OCI-M2 (cell line): ENCODE measurements around the gene CD5L.

Experiments used
- DNase-seq: peaks from one replicate; lab custom pipeline; 2025; ENCODE audit not compliant: unreplicated experiment; lab: John Stamatoyannopoulos, UW

The CD5L gene

DNA sequence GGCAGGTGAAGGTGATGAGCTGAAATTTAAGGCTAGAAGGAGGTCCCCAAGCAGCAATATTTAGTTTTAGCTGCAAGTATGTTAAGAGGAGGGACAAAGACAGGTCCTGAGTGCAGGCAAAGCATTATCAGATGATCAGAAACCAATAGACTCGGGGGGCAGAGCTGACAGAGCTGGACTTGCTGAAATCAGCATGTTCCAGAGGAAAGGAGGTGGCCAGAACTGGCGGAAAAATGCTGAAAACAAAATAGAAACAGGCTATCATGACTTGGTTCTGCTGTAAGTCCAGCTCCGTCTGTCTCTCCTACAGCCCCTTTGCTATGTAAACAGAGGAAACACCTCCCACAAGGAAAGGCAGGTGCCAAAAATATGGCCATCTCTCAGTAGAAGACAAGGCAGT lies at the start of gene CD5L:
CD5L (minus strand) TSS at position 101 of the 400 bp plus-strand sequence. CDS start 107 bp downstream, outside the sequence.
- no peak for DNase-seq

DNA sequence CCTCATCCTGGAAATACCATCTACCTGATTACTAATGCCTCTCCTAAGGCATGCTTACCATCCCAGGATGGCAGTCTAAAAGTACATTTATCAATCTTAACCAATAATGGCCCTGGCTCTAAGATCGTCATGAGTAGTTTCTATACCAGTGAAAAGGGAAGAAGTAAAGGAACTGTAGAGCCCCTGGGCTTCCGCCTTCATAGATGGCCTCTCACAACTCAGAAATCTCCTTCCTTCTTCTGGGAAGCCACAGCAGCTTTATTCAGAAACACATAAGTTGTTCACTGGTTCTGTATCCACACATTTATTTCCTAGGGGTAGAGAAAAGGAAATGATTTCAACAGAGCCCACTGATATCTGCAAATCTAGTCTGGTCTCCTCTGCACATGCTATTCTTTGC lies 41.0 kb upstream of the CD5L start:
- no peak for DNase-seq

DNA sequence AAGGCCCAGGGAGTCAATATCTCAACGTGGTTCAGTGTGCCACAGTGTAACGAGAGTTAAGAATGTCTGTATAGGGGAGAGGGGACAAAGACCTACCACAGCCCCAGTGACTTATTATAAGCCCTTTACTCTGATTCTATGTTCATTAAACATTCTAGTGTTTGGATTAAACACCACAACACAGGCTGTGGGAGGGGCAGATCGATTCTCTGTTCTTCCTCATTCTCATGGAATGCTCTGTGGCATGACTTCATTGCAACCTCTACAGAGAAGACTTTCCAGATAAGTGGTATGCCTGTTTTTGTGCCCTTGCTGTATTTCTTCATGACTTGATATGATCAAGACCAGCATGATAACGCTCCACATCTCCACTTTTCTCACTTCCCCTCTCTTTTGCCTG lies 39.0 kb upstream of the CD5L start:
- no peak for DNase-seq

DNA sequence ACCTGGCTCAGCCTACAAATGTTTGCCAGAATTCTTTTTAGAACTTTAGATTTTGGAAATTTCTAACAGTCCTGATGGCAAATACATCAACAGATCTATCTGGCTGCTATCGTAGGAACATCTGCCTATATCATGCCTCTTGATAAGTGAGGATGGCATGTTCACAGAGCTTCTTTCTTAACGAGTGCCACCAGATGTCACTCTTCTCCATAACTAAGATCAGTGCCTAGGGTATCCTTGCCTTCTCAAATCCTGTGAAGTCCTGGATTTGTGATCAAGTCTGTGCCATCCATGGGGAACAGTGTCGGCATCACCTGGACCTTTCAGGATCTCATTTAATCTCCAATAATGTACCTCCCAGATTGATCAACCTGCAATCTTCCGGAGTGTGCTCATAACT lies 36.5 kb upstream of the CD5L start:
- no peak for DNase-seq

DNA sequence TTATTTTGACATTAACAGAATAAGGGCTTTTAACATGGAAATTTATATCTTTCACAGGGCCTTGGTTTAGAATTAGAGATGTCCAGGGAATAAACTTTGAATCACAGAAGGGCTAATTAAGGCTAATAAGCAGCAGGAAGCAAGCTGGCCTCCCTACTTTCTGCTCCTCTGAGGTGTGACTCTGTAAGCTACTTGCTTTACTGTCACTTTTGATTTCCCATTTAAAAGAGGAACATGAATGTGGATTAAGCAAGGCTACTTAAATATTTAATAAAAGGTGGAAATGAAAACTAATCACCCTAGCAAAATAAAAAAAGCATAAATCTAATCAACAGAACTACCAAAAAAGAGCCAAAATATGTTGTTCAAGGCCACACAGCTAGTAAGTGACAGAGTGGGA lies 28.9 kb upstream of the CD5L start:
- DNase-seq: no peak

DNA sequence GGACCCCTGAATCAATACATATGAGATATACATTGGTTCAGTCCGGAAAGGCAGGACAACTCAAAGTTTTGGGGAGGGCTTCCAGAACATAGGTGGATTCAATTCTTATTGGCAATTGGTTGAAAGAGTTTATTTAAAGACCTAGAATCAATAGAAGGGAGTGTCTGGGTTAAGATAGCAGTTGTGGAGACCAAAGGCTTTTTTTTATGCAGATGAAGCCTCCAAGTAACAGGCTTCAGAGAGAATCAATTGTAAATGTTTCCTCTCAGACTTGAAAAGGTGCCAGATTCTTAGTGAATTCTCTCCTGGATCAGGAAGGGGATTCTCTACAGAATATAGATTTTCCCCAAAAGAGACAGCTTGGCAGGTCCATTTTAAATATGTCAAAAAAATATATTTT lies 27.0 kb upstream of the CD5L start:
- no peak for DNase-seq

DNA sequence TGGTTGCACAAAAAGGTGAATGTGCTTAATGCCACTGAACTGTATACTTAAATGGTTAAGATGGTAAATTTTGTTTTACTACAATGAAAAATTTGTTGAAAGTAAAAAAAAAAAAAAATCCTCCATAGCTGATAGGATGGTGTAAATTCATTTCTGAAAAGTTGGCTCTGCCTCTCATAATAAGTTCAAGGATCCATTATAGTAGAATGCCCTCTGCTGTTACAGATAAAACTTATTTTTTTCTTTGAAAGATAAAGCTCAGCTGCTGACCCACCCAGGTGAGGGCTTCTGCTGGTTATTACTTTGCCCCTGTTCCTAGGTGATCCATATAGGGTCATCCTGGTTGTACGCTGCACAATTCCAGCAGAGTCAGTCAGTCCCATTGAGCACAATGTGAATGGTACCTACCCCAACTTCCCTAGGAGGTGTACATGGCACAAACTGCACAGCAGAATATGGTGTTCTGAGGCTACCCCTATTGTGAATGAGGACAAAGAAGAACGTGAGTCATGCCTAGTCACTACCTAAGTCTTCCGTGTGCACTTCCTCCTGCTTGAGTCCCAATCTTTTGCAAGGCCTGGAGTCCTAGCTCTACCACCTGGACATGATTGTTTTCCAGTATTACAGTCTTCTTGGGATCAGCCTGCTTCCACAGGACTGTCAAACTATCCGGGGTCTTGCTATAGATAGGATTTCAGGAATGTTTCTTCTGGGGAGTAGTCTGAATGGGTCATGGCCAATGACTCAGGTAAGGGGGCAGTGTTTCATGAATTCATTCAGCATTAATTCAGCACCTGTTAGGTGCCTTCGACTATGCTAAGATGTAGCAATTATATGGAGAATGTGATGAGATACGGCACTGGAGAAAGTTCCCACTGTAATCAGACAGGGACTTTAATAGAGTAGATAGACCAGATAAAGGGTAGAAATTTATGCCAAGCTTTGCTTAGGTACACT lies 20.8 kb upstream of the CD5L start:
- DNase-seq: no peak

DNA sequence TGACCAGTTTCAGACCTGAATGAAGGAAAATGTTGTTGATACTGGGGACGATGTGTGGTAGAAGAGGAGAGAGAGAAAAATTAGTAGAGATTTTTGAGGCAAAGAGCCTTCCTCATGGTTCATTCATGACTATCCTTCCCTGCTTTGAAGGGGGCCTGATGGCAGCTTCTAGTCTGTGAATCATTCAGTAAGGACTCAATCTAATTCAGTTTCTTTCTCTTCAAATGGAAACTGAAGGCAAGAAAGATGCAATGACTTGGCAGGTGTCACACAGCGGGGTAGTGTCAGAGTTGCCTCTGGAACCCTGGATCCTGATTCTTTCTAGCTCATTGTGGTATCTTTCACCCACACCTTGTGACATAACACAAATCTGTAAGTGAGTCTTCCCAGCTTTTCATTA lies 14.9 kb upstream of the CD5L start:
- DNase-seq: no peak

DNA sequence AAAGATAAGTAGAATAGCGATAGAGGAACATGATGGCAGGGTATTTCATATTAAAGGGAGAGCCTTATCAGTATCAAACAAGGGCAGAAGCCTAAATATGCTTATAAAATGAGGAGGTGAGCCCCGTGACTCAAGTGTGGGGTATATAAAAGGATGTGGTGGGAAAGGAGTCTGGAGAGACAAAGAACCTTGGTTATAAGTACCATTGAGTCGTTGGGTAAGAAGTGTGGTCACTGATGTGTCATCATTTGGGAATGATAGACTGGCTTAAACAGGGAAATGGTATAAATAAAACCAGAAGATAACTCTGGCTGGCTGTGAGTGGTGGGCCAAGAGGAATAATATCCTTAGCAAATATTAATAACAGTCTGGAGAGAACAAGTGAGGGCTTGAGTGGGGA lies 10.9 kb upstream of the CD5L start:
- DNase-seq: no peak

DNA sequence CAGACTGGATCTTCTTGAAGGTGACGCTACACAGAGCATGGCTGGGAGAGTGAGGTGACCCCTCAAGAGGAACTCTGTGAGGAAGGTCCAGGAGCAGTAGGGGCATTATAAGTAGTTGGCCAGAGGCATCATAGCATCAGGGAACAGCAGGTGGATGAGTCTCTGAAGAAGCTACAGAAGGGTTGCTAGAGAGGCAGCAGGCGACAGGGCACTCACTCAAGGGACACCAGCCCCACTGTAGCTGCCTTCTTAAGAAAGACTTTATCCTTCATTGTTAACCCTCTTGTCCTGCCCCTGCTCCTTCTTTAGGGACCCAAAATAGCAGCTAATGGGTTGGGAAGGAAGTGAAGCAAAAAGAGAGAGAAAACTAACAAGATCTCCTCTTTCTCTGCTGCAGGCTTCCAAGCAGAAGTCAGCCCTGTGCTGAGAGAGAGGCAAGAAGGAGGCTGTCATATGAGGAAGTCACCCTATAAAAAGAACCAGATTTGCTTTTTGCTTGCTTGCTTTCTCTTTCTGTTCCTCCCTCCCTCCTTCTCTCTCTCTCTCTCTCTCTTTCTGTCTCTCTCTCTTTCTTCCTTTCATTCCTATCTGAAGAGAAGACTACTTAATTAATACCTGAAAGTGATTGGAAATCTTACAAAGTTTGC lies 7.7 kb upstream of the CD5L start:
- no peak for DNase-seq

DNA sequence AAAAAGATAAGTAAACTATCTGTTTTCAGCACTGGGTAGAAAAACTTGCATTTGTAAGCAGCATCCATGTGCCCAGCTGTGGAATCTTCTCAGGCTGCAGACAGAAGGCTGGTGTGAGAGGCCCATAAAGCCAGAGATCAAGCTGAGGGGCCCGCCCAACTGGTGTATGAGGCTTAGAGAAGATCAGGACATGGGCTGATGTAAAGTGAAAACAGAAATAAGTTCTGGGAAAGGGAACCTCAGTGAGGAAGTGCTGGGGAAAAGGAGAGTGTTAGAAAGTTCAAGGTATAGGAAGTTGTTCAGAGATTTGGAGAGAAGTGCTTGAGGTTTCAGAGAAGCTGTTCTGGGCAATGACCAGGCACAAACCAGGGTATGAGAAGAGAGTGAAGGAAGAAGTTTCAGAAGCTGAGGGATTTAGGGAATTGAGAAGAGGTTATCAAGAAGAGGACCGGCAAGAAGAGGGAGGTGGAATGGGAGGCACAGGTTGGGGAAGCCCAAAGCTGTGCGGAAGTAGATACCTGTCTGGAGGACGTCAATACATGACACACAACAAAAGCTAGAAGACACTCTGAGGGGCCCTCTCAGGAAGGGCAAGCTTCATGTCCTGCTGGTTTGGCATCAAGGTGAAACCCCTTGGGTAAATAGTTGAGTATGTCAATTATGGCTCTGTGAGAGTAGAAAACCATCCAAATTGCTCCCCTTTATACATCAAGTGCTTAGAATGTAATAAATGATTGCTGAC lies 2.7 kb upstream of the CD5L start:
- DNase-seq: no peak

DNA sequence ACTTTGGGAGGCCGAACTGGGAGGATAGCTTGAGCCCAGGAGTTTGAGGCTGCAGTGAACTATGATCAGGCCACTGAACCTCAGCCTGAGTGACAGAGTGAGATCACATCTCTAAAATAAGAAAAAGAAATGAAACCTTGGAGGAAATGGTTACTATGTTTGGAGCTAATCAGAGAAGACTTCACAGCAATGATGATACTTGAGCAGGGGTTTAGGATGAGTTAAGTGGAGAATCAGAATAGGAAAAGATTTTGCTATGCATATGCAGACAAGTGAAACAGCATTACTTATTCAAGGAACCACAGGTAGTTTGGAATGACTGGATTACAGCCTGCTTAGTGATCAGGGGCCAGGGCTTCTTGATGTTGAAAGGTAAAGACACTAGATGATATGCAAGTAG lies 1.3 kb upstream of the CD5L start:
- no peak for DNase-seq

DNA sequence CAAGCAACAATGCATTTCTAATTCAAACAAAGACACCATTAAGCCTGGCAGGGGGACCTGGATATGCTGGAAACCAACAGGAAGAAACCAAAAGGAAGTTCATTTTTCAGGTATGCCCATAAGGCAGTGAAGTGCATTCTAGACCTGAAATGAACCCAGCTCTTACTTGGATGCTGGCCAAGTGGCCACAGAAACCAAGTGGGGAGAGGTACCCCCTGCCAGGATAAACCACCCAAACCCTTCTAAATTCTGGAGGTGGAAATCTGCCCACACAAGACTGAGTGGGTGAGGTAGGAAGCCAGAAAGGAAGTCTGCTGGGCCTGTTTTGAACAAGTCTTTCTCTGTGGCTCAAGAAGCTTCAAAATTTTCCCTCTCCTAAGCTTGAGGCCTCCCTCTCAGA lies 2.6 kb downstream of the CD5L start:
- DNase-seq: no peak

DNA sequence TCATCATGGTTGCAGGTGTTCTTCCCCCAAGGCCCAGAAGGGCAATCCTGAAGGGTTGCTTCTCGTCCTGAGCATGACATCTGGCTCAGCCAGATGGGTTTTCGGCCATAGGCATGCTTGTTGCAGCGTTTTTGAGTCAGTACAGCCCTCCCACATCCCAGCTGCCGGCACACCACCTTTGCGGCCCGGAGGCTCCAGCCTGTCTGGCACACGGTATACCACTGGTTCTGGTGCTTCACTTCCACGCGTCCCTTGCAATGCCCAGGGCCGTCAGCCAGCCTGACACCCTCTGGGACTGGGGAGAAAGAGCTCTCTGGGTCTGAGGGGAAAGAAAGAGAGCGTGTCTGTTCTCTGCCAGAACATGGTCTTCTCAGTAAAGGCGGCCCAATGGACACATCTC lies 7.2 kb downstream of the CD5L start:
- DNase-seq: no peak

DNA sequence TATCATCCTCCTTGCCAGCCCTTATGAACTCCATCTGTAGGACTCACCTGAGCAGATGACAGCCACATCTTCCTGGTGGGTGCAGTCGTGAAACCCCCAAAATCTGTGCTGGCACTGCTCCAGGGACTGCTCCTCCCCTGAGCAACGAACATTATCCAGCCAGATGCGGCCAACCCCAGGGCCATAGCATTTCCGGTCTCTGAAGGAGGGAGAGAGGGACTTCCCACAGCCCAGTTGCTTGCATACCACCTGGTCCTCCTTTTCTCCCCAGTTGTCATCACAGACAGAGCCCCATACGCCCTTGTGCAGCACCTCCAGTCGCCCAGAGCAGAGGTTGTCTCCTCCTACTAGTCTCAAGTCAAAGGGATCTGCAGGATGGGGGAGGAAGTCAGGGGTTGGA lies 8.5 kb downstream of the CD5L start:
- DNase-seq: no peak

DNA sequence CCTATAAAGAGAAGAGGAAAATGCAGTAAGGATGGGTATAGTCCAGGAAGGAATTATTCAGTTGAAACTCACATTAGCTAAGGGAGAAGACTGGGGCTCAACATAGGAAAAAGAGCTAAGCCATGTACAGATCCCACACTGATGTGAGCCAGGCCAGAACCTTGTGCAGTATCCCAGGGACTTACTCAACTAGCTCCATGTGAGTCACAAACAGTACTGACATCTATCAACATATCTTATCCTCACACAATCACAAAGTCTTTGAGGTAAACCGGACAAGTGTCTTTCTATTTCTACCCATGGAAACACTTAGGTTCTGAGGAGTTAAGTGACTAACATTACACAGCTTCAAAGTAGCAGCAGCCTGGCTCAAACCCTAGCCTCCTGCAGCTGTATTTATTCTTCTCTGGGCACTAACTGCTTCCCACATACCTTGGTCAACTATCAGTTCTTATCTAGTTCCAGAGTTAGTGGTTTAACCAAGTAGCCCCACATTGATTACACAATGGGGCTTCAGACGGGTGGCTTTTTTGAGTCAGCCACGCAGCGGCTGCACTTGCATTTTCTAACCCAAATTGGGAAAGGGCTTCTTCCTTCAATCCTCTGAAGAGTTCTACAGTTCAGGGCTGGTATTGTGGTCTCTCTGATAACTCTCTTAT lies 9.5 kb downstream of the CD5L start:
- DNase-seq: no peak

DNA sequence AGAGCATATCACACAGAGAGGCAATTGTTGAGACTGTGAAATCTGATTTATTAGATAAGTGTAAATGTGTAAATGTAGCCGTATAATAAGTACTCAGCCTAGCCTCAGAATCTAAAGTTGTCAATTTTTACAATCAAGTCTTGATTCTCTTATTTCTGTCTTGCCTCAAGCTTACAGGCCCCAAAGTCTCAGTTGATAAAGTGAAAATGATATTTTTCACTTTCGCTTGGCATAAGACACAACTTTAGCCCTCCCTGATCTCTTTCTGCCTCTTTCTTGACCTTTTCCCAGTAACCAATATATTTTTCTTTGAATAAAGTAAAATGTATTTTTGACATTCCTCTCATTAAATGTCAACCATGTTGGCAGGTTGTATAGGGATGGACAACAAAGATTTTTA lies 10.7 kb downstream of the CD5L start:
- no peak for DNase-seq

DNA sequence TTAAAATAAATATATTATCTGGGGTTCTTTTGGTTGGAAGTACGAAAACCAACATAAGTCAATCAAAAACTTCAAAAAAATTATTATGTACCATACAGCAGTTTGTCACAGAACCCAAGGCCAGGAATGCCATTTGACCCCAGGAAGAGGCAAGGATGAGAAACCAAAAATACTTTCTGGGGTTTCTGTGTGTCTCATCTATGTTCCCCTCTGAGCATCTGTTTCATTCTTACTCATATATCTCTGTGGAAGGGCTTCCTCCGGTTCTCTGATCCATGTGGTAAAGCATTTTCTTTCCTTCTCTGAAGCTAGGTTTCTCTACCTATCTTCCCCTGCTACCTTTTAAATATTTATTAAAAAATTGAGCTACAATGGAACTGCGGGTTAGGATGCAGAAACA lies 11.9 kb downstream of the CD5L start:
- no peak for DNase-seq

DNA sequence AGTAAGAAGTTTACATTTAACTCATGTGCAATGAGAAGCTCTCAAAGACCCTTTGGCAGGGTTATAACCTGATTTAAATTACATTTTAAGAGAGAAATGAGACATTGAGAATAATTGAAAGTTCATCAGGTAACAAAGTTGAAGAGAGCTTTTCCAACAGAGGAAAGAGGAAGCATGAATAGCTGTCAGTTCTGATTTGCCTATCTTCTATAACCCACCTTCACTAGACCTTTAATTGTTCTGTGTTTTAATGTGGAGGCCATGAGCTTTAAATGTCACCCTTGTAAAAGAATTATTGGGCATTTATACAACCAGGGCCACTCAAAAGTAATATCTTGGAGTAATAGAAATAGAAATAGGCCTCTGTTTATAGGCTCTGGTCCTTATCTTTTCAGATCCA lies 12.4 kb downstream of the CD5L start:
- no peak for DNase-seq

DNA sequence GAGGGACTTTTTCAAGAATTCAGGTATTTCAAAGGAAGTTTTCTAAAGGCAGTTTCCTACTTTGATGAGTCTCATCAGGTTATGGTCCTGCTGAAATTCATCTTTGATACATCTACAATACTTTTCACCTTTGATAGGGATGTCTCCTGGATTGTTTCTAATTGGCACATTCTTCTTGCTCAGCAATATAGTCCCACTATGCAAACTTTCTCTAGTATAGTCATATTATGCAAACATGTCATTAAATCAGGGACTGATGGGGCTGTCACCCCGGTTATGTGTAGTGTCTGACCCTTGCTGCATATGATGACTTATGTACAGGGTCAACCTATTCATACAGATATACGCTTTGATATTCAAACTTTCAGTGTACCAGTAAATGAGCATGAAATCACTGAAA lies 21.3 kb downstream of the CD5L start:
- DNase-seq: no peak

DNA sequence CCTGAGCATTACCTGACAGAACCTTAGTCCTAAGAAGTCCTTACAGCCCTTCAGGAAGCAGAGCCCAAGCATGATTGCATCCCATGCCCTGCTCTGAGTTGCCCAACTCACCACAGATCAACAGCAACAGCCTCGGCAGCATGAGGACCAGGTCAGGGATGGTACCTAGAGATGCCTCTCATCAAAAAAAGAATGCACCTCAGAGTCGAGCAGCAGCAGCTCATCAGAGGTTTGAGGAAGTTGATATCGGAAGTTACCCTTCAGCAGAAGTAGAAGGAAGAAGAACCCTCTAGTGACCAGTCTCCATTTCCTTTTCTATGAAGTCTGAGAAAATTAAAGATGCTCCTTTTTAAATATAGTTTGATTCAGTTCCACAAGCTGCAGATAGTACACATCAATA lies 21.7 kb downstream of the CD5L start, which contains the start of gene FCRL1:
FCRL1 (minus strand) TSS at position 225 of the 400 bp plus-strand sequence; CDS start at position 142, 83 bp downstream.
- DNase-seq: no peak
